HG03108 (cell line): ENCODE data around the gene POLG.

Experiments used
- ATAC-seq: cut with Tn5 transposase; IDR thresholded peaks from one replicate; pipeline ENCODE4 v1.9.1; 2021; ENCODE audit warnings: moderate library complexity; ENCODE audit not compliant: unreplicated experiment

POLG gene

DNA sequence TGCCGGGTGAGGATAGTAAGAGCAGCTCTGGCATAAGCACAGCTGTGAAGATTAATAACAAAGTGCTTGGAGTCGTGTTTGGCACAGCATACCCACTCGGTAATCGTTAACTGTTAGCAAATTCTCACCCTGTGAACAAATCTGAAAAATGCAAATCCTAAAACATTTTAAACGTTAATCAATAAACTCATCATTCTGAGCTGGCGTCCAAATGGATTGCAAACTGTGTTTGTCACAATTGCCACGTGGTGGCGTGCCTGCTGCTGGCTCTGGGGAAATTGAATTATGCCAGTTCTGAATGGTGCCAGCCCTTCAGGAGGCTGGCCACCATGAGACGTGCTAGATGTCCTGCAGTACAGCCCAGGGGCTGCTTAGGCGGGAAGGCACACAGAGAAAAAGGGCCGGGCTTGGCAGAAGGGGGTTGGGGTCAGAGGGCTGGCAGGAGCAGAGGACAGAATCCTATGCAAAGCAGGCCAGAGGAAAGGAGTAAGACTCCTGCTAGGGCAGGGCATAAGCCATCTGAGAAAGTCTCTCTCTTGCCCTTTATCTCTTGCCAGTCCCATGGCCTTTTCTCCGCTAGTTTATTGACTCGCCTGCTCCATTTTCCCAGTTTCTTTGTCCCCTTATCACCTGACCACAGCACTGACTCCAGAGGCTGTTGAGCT lies 22.1 kb upstream of the POLG start:
- ATAC-seq: no peak

DNA sequence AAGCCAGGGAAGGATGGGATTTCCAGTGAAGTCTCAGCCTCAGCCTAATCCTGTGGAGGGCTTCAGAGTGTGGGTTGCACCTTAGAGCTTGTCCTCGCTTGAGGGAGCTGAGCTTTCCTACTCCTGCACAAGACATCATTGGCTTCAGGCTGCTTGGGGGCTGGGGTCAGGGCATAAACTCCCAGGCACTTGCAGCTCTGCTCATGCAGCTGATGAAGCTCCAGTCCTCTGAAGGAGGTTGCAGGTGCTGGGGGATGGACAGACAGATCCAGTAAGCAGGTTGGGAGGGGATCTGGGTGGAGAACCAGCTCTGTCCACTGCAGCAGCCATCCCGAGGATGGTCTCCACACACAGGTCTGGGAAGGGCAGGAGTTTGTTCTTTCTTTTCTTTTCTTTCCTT lies 19.4 kb upstream of the POLG start:
- ATAC-seq: no peak

DNA sequence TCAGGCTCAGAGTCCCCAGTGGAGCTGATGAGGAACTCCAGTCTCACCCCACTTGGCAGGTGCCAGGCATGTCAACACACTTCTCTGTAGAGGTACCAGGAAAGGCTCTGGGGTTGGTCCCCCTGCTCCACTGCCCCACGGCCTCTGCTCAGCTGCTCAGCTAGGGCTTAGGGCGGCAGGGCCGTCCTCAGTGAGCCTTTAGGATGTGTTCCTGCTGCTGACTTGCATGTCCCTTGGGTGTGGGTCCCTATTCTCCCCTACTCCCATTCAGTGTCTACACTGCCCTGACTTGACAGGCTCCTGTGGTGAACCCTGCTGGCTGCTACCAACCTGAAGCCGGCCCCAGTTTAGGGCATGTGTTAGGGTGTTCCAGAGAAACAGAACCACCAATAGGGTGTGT lies 17.9 kb upstream of the POLG start:
- no peak for ATAC-seq

DNA sequence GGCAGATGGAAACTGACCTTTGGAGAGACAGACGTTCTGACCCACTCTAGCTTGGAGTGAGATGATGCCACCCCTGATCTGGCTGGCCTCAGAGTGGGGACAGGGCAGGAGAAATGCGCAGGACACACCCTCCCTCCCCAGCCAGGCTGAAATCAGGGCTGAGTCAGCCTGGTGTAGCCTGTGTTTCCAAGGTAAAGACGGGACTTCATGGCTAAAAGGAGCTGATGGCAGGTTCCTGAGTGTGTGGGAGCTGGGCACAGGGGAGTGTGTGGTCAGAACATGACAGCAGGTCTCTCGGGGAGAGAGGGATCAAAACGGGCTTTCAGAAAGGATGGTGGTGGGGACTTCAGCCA lies 14.6 kb upstream of the POLG start:
- ATAC-seq: no peak

DNA sequence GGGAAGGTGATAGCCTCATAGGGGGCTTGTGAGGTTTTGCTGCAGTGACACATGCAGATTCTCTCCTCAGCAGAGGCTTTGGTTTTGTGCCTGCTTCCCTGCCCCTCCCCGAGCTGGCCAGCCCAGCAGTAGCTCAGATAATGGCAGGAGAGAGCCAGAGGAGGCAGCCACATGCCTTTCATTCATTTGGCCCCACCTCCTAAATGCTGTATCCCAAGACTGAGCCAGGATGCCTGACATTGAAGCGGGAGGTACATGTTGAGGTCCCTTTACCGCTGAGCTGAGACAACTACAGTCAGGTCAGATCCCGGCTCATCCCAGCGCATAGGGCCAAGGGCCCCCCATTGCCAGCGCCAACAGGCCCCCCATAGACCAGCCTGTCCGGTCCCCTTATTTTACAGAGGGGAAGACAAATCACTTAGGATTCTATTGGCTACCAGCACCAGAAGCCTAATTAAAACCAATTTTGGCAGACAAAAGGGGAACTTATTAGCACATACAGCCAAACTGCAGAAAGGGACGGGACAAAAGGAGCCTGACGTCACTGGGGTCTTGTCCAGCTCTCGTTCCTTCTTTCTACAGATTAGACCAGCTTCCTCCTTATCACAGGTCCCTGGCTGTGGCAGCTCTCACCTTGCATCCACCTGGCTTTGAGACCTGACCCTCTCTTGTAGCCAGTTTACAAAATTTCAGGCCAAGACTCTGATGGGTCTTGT lies 12.1 kb upstream of the POLG start:
- ATAC-seq: no peak

DNA sequence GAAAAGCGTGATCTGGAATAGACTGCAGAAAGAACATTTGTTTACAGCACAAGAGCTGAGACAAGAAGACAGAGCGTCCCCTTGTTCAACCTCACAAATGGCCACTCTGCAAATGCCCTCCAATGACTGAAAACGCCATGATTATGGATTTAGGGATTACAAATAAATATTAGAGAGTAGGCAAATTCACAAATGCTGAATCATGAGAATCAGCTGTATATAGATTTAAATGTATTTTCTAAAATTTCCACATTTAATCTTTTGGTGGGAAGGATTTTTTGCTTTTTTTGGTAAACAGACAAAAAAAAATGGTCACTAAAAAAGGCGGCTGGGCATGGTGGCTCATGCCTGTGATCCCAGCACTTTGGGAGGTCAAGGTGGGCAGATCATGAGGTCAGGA lies 10.6 kb upstream of the POLG start:
- no peak for ATAC-seq

DNA sequence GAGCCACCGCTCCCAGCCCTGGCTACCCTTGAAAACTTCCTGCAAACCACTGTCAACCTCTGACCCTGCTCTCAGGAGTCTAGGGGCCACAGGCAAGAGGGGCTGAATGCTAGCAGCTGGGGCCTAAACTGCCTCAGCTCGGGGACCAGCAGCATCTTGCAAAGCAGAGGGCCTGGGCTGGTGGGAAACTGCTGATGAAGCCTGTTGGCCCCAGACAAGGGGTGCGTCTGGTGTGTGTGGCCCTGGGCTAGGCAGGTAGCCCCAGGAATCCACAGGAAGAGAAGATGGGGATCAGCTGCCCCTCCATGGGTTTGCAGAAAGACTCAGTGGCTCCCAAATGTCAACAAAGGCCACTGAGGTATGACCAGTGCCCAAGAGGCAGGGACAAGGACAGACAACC lies 8.2 kb upstream of the POLG start:
- ATAC-seq: no peak

DNA sequence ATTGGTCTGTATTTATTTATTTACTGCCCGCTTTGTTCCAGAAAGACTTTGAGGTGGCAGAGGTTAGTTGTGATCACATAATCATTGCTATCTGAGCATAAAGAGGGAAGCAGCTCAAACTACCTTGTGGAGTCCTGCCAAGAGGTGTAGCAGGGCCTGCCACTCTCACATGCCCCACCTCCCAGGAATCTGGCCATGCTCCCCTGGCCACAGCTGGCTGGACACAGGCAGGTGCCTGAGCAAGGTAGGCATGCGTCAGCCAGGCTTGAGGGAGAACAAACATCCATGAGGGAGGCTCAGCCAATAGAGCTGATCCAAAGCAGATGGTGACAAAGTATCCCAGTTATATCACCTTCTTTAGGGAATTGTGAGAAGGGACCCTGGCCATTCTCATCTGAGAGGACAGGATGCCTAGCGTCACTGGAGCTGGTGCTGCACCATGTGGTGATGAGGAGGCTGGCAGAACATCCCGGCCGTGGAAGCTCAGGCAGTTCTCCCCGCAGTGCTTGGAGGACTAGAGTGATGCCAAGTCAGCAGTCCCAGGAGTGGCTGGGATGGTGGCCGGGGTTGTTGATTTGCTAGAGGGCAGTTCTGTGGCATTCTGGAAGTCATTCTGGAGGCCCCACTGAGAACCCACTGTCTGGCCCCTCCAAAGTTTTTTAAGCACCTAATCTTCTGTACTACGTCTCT lies 6.8 kb upstream of the POLG start:
- no peak for ATAC-seq

DNA sequence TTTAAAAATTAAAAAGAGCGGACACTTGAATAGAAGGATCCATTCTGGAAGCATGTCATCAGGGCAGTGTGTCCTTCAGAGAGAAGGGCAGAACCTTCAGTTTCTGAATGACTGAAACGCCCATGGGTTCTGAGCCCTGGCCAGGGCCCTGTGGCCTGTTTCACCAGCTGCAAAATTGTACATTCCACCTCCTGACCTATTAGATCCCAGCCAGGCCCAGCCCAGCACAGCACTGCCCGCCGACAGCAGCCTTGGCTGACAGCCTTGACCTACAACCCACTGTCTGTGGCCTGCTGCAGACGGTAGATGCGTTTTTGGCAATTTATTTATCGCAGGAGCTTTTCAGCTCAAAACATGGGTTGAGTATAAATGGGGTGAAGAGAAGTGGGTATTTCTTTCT lies 5.9 kb upstream of the POLG start:
- ATAC-seq: no peak

DNA sequence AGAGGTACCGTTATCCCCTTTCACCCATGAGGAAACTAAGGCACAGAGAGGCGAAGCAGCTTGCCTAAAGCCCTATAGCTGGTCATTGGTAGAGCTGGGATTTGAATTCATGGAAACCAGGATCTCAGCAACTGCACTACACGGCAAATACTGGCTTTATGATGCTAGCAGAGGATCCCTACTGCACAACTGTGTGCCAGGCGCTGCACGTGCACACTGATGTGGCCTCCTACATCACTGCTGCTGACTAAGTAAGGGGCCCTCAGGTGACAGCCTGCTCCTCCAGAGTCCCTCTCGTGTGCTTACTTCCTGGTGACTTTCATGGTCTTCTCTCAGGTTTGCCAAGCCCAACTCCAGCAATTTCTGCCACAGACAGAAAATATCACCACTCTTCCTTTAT lies 3.4 kb upstream of the POLG start:
- ATAC-seq: no peak

DNA sequence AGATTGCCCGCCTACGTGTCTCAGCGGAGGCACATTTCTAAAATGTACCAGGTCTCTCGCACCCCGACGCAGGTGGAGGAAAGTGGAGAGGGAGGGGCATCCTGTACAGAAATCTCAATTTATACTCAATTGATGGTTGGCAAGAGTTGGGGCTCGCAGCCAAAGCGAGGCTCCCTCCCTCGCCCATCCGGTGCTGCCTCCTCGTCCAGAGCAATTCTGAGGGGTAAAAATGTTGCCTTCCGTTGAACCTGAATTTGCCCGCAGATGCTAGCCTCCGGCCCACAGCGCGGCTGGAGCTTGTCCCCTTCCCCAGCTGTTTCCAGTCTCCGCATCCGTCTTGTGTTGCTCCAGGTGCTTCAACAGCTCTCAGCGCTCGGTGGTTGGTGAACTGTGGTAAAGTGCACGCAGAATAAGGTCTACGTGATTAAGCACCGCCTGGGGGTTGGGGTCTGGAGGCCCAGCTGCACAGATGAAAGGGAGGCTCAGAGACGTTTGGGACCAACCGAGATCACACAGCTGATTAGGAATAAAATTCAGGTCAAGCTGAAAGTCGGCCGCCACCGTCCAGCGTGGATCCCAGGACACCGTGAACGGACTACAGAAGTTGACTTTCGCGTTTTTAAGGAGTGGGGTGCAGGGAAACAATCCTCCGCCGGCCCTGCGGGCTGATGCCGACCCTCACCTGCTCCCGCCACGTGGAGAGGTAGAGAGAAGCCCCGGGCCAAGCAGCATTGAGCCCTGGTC lies 846 bp upstream of the POLG start:
- peak; percentile 4 for ATAC-seq

DNA sequence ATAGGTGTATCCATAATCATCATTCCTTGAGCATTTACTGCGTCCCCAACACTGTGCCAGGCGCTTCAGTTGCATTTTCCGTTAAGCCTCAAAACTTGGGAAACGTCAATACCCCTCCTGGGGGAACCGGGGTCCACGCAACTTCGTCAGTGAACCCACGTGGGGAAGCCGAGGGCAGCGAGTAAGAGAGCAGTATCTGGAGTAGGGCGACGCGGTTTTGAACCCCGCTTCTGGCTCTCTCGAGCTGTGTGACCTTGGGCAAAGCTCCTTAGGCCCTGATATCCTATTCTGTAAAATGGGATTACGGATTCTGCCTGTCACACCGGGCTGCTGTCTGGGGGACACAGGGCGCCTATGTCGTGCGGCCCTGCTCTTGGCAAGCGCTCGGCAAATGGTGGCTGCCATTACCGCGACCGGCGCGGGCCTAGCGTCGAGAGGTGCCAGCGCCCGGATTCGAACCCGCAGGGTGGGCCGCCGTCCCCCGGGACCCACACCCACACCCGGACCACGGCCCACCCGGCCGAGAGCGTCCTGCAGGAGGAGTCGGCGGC lies 590 bp downstream of the POLG start:
- no peak for ATAC-seq

DNA sequence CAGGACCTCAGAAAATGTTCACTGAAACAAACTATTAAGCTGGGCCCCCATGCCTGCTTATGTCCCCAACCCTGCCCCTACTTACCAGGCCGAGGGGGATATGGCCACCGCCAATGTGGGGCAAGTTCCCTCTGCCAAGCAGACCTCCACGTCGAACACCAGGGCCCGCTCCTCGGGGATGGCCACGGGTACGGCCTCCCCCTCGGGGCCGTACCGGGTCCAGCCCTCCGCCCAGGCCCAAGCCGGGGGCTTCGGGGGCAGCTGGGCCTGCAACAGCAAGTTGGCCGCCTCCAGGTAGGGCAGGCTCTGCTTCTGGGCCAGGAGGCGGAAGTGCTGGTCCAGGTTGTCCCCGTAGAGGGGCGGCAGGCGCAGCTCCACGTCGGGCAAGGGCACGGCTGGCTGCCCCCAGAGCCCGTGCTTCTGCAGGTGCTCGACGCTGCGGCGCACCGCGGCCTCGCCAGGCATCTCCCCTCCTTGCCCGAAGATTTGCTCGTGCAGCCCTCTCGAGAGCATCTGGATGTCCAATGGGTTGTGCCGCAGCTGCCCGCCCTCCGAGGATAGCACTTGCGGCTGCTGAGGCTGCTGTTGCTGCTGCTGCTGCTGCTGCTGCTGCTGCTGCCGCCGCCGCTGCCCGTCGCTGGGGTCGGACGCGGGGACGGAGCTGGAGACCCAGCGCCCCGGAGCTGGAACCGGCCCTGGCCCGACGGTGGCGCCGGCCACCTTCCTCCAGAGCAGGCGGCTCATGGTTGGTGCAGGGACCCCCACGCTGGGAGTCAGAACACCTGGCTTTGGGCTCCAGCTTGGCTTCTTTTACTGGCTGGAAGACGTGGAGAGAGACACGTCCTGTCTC lies 1.4 kb downstream of the POLG start:
- no peak for ATAC-seq

DNA sequence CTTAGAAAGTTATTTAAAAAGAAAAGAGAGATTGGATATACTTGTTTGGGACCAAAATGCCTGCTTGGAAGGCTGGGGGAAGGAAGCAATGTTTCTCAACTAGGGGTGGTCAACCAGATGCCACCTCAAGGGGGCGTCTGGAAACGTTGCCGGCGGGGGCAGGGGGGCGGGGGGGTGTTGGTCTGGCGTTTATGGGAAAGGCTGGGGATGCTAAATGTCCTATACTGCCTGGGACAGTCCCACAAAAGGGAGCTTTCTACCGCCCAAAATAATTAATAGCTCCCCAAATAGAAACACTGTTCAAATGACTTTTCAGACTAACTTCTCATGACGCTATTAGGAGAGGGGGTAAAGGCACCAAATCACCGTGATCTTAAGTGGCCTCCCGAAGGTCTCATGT lies 2.2 kb downstream of the POLG start:
- no peak for ATAC-seq

DNA sequence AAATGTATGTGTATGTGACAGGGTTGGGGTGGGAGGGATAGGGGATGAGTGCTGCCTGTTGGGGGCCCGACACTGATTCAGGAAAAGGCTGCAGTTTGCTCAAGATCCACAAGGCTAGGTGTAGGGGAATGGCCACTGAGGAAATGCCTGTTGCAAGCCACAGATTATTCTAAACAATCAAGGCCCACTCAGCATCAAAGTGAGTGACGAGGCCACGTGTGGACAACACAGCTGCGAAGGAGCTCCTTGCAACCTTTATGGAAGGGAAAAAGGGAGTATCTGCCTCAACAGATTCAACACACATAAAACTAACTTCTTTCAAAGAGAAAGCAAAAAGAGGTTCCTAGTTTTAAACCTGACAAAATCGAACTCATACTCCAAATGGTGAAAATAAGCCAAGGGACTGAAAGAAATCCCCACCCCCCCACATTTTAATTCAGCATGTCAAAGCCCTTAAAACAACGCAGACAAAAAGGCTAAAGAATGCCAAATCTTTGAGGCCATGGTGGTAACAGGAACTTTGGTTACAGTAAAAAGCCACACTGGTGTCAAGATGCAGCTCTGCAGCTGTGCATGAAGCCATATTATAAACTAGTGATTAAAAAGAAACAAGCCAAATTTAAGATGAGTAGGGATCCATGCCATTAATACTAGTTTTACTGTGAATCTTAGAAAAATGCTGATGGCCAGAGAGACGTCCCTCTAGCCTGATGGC lies 3.6 kb downstream of the POLG start:
- no peak for ATAC-seq

DNA sequence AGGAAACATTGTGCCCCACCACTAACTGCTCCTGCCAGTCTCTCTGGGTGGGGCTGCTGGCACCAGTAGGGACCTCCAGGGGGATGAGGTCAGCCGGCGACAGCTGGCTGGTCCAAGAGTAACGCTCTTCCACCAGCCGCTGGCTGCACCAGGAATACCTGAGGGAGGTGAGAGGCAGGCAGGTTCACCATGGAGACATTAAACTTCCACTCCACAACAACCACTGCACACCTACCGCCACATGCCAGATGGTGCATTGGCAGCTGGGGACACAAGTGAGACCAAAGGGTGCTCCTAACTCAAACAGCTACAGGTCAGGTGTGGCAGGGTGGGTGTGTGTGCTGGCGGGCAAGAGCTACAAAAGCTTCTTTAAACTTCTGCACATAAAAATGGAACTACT lies 4.5 kb downstream of the POLG start:
- ATAC-seq: no peak

DNA sequence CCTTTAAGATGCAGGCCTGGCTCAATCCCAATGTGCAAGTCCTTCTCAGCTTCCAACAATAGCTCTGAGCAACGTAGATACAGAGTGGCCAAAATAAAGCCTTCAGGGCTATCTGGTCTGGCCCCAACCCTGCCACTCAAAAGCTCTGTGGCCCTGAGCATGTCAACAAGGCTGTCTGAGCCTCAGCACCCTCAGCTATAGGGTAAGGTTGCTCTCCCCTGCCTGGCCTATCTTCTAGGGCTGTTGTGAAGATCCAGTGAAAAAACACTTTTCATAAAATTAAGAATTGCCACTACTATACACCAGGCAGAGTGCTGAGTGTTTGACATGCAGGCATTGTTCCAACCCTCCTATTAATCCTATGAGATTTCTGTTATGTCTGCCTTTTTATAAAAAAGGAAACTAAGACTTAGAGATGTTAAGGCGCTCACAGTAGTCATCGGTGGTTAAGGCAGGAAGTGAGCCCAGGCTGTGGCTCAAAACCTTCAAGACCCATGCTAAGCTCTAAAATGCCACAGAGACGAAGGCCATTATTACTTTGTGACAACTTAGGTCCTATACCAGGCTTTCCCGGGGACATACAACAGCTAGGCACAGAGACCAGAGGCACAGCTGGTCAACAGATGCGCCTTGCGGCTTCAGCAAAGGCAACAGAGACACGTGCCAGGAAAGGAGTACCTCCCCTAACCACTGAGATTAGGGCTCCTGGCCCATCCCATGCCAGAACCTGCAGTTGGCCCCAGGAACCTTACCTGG lies 5.1 kb downstream of the POLG start:
- no peak for ATAC-seq

DNA sequence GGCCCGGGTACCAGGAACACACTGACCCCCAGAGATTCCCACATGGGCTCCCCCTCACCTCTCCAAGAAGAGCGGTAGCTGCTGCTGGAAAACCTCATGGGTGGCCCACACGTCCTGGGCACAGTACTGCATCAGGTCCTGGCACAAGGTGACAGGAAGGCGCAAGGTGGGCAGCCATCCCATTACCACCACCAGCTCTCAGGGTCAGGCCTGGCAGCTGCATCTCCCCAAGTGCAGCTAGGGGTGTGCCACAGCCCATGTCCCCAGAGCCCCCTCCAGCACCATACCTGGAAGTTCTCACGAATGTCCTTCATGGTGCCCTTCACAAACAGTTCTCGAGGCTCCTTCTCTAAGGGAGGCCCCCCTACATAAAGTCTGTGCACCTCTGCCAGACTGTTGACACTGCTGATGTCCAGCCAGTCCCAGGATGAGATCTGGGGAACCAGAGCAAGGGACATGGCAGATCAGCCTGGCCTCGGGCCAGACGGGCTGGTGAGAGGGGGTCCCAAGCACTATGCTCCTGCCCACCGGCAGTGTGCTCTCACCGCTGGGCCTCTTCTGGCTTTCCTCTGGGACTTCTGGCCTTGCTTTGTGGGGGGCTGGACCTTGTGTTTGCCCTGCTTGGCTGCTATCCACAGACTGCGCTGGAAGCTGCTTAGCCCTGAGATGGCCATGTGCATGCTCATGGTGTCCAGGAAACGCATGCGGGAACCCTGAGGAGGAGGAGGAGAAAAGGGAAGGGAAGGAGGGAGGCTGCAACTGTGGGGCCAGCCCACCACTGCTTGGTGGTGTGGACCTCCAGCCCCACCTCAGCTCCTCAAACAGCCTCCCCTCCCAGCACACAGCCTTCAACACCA lies 6.0 kb downstream of the POLG start:
- ATAC-seq: no peak
